Large intestine (tissue), 3 donors: ENCODE data around the gene CPSF3. TPM values are rescaled to one million over a fixed set of nuclear protein-coding genes. Genes with fewer than 3 reads are reported as not detected.
"Not testable (repeated sequence)": the region's sequence is repeated elsewhere in the genome, so short reads cannot be mapped to it uniquely, and the experiment has no call there.

ENCODE experiments used
- DNase-seq, 2 donors: peaks; one replicate each; pipeline versions ENCODE4 v3.0.0 to v3.0.0-alpha.2; 2013
- H3K27ac ChIP-seq: one replicate; pipeline ENCODE4 v1.5.1; 2013; ENCODE audit warnings: low read length
- H3K27me3 ChIP-seq: 2 replicates; pipeline ENCODE4 v1.6.1; 2013; ENCODE audit warnings: low read length; ENCODE audit not compliant: control insufficient read depth, insufficient read depth
- H3K36me3 ChIP-seq: 2 replicates; pipeline ENCODE4 v1.6.1; 2013; ENCODE audit warnings: low read length; ENCODE audit not compliant: control insufficient read depth, insufficient read depth
- H3K4me1 ChIP-seq: one replicate; pipeline ENCODE4 v1.6.1; 2013; ENCODE audit warnings: low read length; ENCODE audit not compliant: control insufficient read depth, insufficient read depth
- H3K4me3 ChIP-seq: one replicate; pipeline ENCODE4 v1.5.1; 2013; ENCODE audit warnings: low read length
- H3K9me3 ChIP-seq: one replicate; pipeline ENCODE4 v1.6.1; 2013; ENCODE audit warnings: mild to moderate bottlenecking, low read depth, low read length, moderate library complexity; ENCODE audit not compliant: control insufficient read depth
- WGBS: methylation state at CpG from one replicate; pipeline ENCODE4 v1.1.5; 2013; ENCODE audit warnings: low lambda C conversion rate; ENCODE audit not compliant: insufficient coverage; 5-methylcytosine and 5-hydroxymethylcytosine counted together
- polyA plus RNA-seq: library from polyadenylated mRNA; unstranded; fragments of 120-200 nt; gene quantifications from one replicate; pipeline ENCODE4 v1.2.1, GENCODE V29; 2013

Gene CPSF3
- polyA plus RNA-seq, 1 donor = 32.2 TPM

DNA sequence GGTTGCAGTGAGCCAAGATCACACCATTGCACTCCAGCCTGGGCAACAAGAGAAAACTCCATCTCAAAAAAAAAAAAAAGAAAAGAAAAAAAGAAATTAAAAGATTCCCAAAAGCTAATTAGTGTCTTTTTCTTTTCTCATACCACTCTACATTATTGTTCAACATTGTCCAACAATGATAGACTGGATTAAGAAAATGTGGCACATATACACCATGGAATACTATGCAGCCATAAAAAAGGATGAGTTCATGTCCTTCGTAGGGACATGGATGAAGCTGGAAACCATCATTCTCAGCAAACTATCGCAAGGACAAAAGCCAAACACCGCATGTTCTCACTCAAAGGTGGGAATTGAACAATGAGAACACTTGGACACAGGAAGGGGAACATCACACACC lies 90.5 kb downstream of the CPSF3 start:
- H3K36me3 ChIP-seq = peaks cover 37% of the 10 kb centered on the region
- H3K27ac ChIP-seq, H3K27me3 ChIP-seq, H3K4me3 ChIP-seq, DNase-seq, H3K4me1 ChIP-seq, H3K9me3 ChIP-seq: not testable (repeated sequence)
- no CpG with 5 or more reads among the region's 3 CpGs for WGBS

DNA sequence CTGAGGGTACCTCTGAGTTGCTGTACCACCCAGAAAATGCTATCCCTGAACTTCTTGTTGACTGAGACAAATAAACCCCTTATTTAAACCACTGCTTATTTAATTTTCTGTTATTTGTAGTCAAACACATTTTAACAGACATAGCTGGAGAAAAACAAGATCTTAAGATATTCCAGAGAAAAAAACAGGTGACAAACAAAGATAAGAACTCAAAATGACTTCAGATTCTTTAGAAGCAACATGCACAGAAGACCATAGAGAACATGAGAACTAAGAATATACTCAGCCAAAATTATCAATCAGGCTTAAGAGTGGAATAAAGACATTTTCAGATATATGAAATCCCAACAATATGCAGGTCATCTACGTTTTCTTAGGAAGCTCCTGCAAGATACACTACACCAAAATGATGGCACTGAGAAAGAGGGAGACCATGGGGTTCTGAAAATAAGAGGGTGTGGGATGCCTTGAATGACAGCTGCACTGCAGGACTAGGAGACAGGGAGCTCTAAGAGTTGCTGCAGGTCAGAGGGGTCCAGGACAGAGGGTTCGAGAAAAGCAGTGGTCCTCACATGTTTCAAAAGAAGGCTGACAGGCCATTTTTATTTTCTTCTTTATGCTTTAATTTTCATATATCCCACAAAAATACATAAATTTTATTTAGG lies 93.8 kb downstream of the CPSF3 start:
- Histone ChIP-seq H3K9me3 (no peaks in the 10 kb centered on the region), H3K4me1 (no peaks in the 10 kb centered on the region), H3K27ac (no peak overlapping the region), H3K4me3 (no peak overlapping the region), H3K27me3 (no peaks in the 10 kb centered on the region), H3K36me3 (peaks cover 60% of the 10 kb centered on the region)
- no peak for DNase-seq
- WGBS = no CpG with 5 or more reads among the region's 2 CpGs

DNA sequence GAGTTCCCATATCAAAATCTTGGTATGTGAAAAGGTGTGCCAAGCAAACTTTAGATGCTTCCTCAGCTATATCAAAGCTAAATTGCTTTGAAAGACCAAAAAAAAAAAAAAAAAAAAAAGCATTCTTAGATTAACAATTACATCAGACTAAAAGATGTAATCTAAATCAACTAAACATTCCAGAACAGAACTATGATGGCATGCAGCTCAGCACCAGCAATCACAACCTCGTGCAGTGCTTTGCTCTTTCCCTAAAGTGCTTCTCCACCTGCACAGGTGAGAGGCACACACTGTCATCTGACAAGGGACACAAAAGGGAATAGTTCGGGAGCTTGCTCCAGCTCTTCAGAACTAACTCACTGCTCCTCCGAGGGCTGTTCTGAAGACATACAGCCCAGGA lies 94.7 kb downstream of the CPSF3 start:
- Histone ChIP-seq H3K36me3 (peaks cover 52% of the 10 kb centered on the region), H3K4me1 (no peaks in the 10 kb centered on the region), H3K27me3 (no peaks in the 10 kb centered on the region), H3K27ac (no peak overlapping the region), H3K9me3 (no peaks in the 10 kb centered on the region), H3K4me3 (no peak overlapping the region)
- DNase-seq = no peak
- WGBS = no CpG with 5 or more reads among the region's 3 CpGs

DNA sequence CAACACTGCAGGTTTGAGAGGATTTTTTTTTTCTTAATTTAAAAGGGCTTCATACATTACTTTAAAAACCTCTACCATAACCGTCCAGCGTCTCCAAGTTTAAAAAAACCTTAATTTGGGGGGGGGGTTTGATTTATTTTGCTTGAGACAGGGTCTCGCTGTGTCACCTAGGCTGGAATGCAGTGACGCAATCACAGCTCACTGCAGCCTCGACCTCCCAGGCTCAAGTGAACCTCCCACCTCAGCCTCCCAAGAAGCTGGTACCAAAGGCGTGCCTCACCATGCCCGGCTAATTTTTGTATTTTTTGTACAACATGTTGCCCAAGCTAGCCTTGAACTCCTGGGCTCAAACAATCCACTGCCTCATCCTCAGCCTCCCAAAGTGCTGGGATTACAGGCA lies 95.3 kb downstream of the CPSF3 start:
- H3K36me3 ChIP-seq = peaks cover 50% of the 10 kb centered on the region
- no peak for DNase-seq

DNA sequence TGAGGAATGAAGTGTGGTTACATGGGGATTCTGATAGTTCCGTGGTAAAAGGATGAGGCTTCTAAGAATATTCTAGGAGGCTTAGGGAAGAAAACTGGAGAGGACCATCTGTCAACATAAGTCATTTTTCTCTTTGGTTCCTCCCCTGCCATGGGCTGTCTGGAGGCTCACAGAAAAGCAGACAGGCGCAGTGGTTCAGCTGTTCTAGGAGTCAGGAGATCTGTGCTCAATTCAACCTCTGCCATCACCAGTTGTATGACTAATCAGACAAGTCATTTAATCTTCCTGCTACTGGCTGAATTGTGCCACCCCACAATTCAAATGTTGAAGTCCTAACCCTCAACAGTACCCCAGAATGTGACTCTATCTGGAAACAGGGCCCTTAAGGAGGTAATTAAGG lies 95.8 kb downstream of the CPSF3 start:
- Histone ChIP-seq H3K27me3 (no peaks in the 10 kb centered on the region), H3K36me3 (peaks cover 53% of the 10 kb centered on the region), H3K27ac (no peak overlapping the region), H3K4me1 (no peaks in the 10 kb centered on the region), H3K9me3 (no peaks in the 10 kb centered on the region), H3K4me3 (no peak overlapping the region)
- WGBS = no CpG with 5 or more reads among the region's 2 CpGs
- DNase-seq = no peak

More for the DNA sequence above, 95.3 kb downstream of the CPSF3 start:
- WGBS = no CpG with 5 or more reads among the region's 7 CpGs
- no peaks in the 10 kb centered on the region for H3K4me1 ChIP-seq
- no peaks in the 10 kb centered on the region for H3K9me3 ChIP-seq
- H3K4me3 ChIP-seq = no peak overlapping the region
- H3K27me3 ChIP-seq = no peaks in the 10 kb centered on the region
- H3K27ac ChIP-seq = no peak overlapping the region

Other genes with a start within 250 kb of the CPSF3 start
- 20.0 TPM for gene ASAP2, start 216.8 kb upstream of the CPSF3 start, polyA plus RNA-seq
- gene ITGB1BP1, start 126 bp upstream of the CPSF3 start, polyA plus RNA-seq = 49.6 TPM
- gene IAH1, start 50.9 kb downstream of the CPSF3 start, polyA plus RNA-seq = 43.4 TPM
- 21.1 TPM for gene ADAM17, start 132.2 kb downstream of the CPSF3 start, polyA plus RNA-seq
- gene YWHAQ, start 207.3 kb downstream of the CPSF3 start, polyA plus RNA-seq = 234 TPM